NCI-H524 (cell line): ENCODE measurements around the gene SAMM50.

Source experiments
- DNase-seq, 2 experiments: peaks; one replicate each; lab custom pipeline; 2025; lab: John Stamatoyannopoulos, UW

Gene SAMM50

GRCh38 chr22:43955040-43955882, at the start of gene SAMM50:
SAMM50 (plus strand) TSS chr22:43955442; CDS start chr22:43955578, 136 bp downstream.
- DNase-seq = peak; percentile 92 to 96

GRCh38 chr22:43905681-43906080, 49.6 kb upstream of the SAMM50 start:
- peak; percentile 17 to 42 for DNase-seq

GRCh38 chr22:43909708-43910107, 45.5 kb upstream of the SAMM50 start:
- DNase-seq = no peak

- no peak for DNase-seq
These were observed 45.0 kb upstream of the SAMM50 start for GRCh38 chr22:43910178-43910695.

DNA sequence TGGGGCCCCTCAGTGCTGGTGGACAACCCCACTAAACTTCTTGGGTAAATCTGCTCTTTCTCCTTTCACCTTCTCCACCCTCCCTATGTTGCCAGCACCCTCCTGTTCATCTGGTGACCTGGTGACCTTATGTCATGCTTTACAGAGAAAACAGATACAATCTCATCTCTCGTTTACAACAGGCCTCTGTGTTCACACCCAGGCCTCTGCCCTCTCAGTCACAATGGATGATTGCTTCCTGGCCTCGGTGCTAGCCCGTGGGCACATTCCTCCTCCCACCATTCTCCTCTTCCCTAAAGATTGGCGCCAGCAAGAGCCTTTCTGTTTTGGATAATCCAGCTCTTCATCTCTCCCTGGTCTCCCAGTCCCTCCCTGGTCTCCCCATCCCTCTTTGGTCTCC, 43.9 kb upstream of the SAMM50 start:
- DNase-seq = no peak

DNA sequence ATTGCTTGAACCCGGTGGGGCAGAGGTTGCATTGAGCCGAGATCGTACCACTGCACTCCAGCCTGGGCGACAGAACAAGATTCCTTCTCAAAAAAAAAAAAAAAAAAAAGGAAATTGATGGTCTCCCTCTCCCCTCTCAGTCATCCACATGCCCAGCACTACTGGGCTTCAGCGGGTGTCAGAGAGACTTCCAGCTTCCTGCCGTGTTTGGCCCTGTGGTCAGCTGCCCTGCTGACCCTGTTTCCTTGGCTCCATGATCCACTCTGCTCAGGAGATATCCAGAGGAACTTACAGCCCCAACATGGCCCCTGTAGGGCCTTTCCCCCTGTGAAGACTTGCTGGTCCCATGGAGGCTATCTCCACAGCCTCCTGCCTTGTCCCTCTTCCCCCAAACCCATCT, 37.7 kb upstream of the SAMM50 start:
- DNase-seq = no peak

DNA sequence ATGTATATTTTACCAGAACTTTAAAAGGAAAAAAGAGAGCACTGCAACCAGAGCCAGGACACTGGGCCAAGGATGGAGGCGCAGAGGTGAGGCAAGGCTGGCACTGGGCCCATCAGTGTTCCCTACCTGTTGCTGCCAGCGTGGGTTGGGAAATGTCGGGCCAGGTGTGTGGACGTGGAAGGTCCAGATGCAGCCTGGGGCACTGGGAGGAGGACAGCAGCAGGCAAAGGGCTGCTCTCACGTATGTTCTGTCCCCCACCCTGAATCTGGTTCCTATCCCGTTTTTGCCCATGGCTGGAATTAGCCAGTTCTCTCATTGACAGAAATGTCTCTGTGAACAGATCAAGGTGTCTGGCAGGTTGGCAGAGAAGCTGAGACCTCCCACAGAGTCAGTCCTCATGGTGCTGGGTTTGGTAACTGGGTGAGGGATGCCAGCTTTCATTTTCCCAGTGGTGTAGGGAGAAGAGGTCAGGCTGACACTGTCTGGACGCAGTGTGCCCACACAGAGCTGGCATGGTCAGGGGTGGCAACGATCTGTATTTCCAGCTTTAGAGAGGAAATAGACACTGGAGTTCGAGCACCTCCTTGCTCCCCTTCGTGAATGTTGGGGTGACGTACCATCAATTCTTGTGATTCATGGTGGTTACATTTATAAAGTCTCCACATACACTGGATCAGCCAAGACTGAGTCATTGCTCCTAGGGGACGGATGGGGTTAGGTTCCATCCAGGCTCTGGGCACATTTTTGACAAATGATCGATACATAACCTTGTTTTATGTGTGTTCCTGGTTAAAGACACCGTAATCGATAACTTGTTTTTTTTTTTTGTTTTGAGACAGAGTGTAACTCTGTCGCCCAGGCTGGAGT, 35.9 kb upstream of the SAMM50 start:
- DNase-seq = no peak

DNA sequence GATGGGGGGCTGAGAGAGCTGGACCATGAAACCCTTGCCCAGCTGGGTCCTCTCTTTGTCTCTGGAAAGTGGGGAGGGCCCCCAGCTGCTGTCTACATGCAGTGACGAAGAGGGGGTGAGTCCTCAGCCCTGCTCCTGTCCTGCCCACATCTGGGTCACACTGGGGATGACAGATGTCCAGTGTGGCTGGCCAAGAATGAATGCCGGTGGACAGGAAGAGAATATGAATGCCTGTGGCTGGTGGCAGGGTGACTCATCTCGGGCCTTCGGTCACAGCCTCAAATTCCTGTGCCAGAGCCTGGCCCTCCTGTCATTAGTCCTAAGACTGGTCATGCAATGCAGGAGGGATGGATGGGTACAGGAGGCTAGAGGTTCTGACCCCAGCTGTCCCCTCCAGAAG, 33.9 kb upstream of the SAMM50 start:
- no peak for DNase-seq

- no peak for DNase-seq
These were observed 33.1 kb upstream of the SAMM50 start for GRCh38 chr22:43922123-43922522.

DNA sequence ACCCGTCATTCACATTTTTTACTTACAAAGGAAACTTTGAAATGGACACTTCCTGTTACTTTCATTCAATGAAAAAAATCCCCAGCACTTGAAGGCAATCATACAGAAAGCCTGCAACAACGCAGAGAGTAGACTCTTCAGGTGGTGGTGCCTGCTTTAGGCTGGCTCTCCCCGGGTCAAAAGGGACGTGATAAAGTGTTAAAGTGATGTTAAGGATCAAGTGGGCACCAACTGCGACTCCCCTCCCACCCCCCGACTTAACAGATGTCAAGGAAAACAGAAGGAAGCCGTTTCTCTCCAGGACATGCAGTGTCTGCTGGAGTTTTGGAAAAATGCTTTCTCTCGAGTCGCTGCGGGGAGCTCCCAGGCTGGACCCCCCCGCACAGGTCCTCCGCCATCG, 32.1 kb upstream of the SAMM50 start:
- no peak for DNase-seq

GRCh38 chr22:43923631-43924464, 31.4 kb upstream of the SAMM50 start, which contains the start of gene PNPLA3:
PNPLA3 (plus strand) TSS chr22:43923805; CDS start chr22:43923912, 107 bp downstream.
- DNase-seq = peak; percentile 88 to 90

GRCh38 chr22:43924877-43925276, 30.4 kb upstream of the SAMM50 start:
- DNase-seq = no peak

- DNase-seq = peak; percentile 81 to 91
These were observed 29.6 kb upstream of the SAMM50 start for GRCh38 chr22:43925433-43926348.

GRCh38 chr22:43926349-43926710, 28.9 kb upstream of the SAMM50 start:
- DNase-seq = no peak

DNA sequence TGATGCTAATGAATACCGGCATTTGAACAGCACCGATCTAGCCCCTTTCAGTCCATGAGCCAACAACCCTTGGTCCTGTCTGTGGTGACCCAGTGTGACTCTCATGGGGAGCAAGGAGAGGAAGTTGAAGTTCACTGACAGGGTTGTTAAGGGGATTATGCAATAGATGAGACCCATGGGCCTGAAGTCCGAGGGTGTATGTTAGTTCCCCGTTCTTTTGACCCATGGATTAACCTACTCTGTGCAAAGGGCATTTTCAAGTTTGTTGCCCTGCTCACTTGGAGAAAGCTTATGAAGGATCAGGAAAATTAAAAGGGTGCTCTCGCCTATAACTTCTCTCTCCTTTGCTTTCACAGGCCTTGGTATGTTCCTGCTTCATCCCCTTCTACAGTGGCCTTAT, 26.8 kb upstream of the SAMM50 start:
- DNase-seq = no peak

DNA sequence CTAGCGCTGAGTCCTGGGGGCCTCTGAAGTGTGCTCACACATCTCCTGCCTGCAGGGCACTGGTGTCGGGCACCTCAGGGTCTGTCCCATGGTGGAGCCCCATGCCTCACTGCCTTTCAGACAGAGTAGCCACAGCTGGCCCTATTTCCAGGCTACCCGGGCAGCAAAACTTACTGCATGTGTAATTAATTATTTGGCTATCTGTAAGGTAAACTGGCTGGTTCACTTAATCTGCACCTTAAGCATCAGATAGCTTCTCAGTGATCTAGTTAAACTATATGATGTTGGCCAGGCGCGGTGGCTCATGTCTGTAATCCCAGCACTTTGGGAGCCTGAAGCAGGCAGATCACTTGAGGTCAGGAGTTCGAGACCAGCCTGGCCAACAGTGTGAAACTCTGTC, 26.3 kb upstream of the SAMM50 start:
- DNase-seq = no peak

GRCh38 chr22:43931771-43932170, 23.5 kb upstream of the SAMM50 start:
- no peak for DNase-seq

- no peak for DNase-seq
These were observed 13.8 kb upstream of the SAMM50 start for GRCh38 chr22:43941449-43941848.

DNA sequence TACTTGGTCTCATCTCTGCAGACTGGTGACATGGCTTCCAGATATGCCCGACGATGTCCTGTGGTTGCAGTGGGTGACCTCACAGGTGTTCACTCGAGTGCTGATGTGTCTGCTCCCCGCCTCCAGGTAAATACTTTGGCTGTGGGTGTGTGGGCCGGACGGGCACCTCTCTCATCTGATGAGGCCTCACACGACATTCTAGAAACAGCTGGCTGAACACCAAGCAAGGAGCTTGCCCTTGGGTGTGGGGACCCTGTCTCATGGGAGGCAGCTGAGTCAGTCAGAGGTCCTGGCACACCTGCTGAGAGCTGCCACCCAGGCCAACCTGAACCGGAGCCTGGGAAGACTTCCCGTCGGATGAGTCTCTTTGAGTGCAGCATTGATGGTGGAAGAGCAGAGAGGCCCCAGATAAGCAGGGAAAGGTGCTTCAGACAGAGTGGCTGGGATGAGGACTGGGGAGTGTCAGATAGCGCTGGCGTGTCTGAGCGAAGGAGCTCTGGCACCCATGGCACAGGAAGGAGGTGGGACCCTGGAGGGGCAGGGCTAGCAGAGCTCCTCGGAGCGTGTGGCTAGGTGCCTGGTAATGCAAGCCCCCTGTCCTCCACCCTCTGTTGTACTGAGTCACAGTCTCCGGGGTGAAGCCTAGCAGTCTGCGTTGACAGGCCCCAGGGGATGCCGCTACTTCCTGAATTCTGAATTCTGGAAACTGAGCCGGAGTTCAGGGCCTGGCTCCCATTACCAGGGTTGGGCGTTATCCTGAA, 10.4 kb upstream of the SAMM50 start:
- no peak for DNase-seq
